Stomach smooth muscle (tissue), 2 donors: ENCODE data around the gene NRROS.

Experiments
- H3K27ac ChIP-seq: one replicate; pipeline ENCODE4 v1.7.0; 2013; ENCODE audit warnings: mild to moderate bottlenecking, low read length, inconsistent platforms
- H3K27me3 ChIP-seq, 2 donors: one replicate each; pipeline ENCODE4 v1.7.0; 2013; ENCODE audit warnings: low read length in 2 of 2; ENCODE audit not compliant: insufficient read depth in 2 of 2, control insufficient read depth in 1 of 2
- H3K36me3 ChIP-seq, 2 donors: one replicate each; pipeline ENCODE4 v1.7.0; 2013; ENCODE audit warnings: low read length in 2 of 2; ENCODE audit not compliant: control insufficient read depth in 2 of 2, insufficient read depth in 2 of 2
- H3K4me1 ChIP-seq: one replicate; pipeline ENCODE4 v1.7.0; 2013; ENCODE audit warnings: low read length; ENCODE audit not compliant: control insufficient read depth, insufficient read depth
- H3K4me3 ChIP-seq, 2 donors: one replicate each; pipeline ENCODE4 v1.7.0; 2013; ENCODE audit warnings: low read length in 2 of 2
- H3K9ac ChIP-seq, 2 donors: one replicate each; pipeline ENCODE4 v1.7.0; 2013; ENCODE audit warnings: low read length in 2 of 2, mild to moderate bottlenecking in 1 of 2
- H3K9me3 ChIP-seq, 2 donors: one replicate each; pipeline ENCODE4 v1.7.0; 2013; ENCODE audit warnings: low read length in 2 of 2; ENCODE audit not compliant: control insufficient read depth in 2 of 2
- donor health status: healthy.
- donor health status: Pancreatic carcinoma.

The NRROS gene

DNA sequence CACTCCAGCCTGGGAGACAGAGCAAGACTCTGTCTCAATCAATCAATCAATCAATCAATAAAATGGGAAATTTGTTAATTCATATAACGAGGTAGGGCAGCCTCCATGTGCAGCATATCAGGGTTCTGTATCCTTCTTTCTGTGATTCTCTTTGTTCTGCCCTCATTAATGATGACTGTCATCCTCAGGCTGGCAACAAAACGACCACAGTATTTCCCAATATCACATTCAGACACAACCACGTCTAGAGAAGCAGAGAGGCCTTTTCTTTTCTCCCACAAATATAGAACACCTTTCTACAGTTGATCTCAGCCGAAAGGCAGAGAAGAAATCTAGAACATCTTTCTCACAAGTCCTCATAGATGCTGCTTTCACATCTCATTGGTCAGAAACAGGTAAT, 61.3 kb downstream of the NRROS start:
- Histone ChIP-seq H3K9me3 (no peaks in the 10 kb centered on the region), H3K4me3 (no peak overlapping the region), H3K4me1 (no peaks in the 10 kb centered on the region), H3K27ac (no peak overlapping the region), H3K27me3 (no peaks in the 10 kb centered on the region), H3K36me3 (no peaks in the 10 kb centered on the region), H3K9ac (no peak overlapping the region)

GRCh38 chr3:196706327-196706726, 66.8 kb downstream of the NRROS start:
- Histone ChIP-seq H3K27me3 (no peaks in the 10 kb centered on the region), H3K4me3 (no peak overlapping the region), H3K36me3 (no peaks in the 10 kb centered on the region), H3K9ac (no peak overlapping the region), H3K9me3 (no peaks in the 10 kb centered on the region), H3K27ac (no peak overlapping the region), H3K4me1 (no peaks in the 10 kb centered on the region)

GRCh38 chr3:196706731-196707130, 67.2 kb downstream of the NRROS start:
- Histone ChIP-seq H3K36me3 (no peaks in the 10 kb centered on the region), H3K27ac (no peak overlapping the region), H3K27me3 (no peaks in the 10 kb centered on the region), H3K9ac (no peak overlapping the region), H3K4me3 (no peak overlapping the region), H3K4me1 (peaks cover 2% of the 10 kb centered on the region), H3K9me3 (no peaks in the 10 kb centered on the region)

GRCh38 chr3:196707566-196707965, 68.1 kb downstream of the NRROS start:
- Histone ChIP-seq H3K4me1 (peaks cover 4% of the 10 kb centered on the region), H3K27ac (no peak overlapping the region), H3K36me3 (no peaks in the 10 kb centered on the region), H3K9ac (no peak overlapping the region), H3K4me3 (no peak overlapping the region), H3K9me3 (no peaks in the 10 kb centered on the region), H3K27me3 (no peaks in the 10 kb centered on the region)

GRCh38 chr3:196708467-196708866, 69.0 kb downstream of the NRROS start:
- no peak overlapping the region for H3K4me3 ChIP-seq
- H3K4me1 ChIP-seq = peaks cover 11% of the 10 kb centered on the region
- H3K27me3 ChIP-seq = no peaks in the 10 kb centered on the region
- H3K36me3 ChIP-seq = no peaks in the 10 kb centered on the region
- no peak overlapping the region for H3K27ac ChIP-seq
- no peak overlapping the region for H3K9ac ChIP-seq
- no peaks in the 10 kb centered on the region for H3K9me3 ChIP-seq
